Central memory CD8-positive, alpha-beta T cell (primary cell): ENCODE measurements around the gene RGN.

ENCODE experiments used
- ATAC-seq: fragments of 150-1000 bp; cut with Tn5 transposase; replicated peaks from 2 replicates; pipeline ENCODE4 v1.10.0; 2022; ENCODE audit warnings: mild to moderate bottlenecking, moderate FRiP score, moderate number of reproducible peaks; ENCODE audit not compliant: poor library complexity, severe bottlenecking; ENCODE audit errors: extremely low read depth
- DNase-seq, 2 donors: peaks; one replicate each; pipeline ENCODE4 v3.0.0; 2021; ENCODE audit warnings: low spot score in 2 of 2
- H3K27ac Mint-ChIP-seq: one replicate; pipeline ENCODE4 v1.8.0; 2022; ENCODE audit warnings: low read depth, mild to moderate bottlenecking, moderate library complexity, mixed read lengths
- H3K27me3 Mint-ChIP-seq: one replicate; pipeline ENCODE4 v1.8.0; 2022; ENCODE audit warnings: mixed read lengths
- H3K36me3 Mint-ChIP-seq: one replicate; pipeline ENCODE4 v1.8.0; 2022; ENCODE audit warnings: mild to moderate bottlenecking, moderate library complexity, mixed read lengths; ENCODE audit not compliant: insufficient read depth
- H3K4me1 Mint-ChIP-seq: one replicate; pipeline ENCODE4 v1.8.0; 2022; ENCODE audit warnings: mixed read lengths
- H3K4me3 Mint-ChIP-seq: one replicate; pipeline ENCODE4 v1.8.0; 2022; ENCODE audit warnings: mild to moderate bottlenecking, moderate library complexity, mixed read lengths
- H3K9me3 Mint-ChIP-seq: one replicate; pipeline ENCODE4 v1.8.0; 2022; ENCODE audit warnings: mixed read lengths

The RGN gene

GRCh38 chrX:47078129-47079043 lies at the start of gene RGN:
Gene RGN, plus strand, starts transcription at chrX:47078443. Its CDS starts 2,702 bp downstream, at chrX:47081145.
- Mint-ChIP-seq H3K36me3 (no peaks in the 10 kb centered on the region), H3K27ac (no peak within 1 kb of the TSS), H3K4me3 (no peak within 1 kb of the TSS), H3K4me1 (no peaks in the 10 kb centered on the region), H3K27me3 (no peaks in the 10 kb centered on the region), H3K9me3 (no peaks in the 10 kb centered on the region)
- ATAC-seq (no peak), DNase-seq (no peak)

- H3K36me3 Mint-ChIP-seq, result no peaks in the 10 kb centered on the region
- H3K4me1 Mint-ChIP-seq, result no peaks in the 10 kb centered on the region
- no peaks in the 10 kb centered on the region for H3K9me3 Mint-ChIP-seq
- ATAC-seq, result no peak
- DNase-seq, result no peak
- no peak overlapping the region for H3K27ac Mint-ChIP-seq
- no peak overlapping the region for H3K4me3 Mint-ChIP-seq
- H3K27me3 Mint-ChIP-seq, result no peaks in the 10 kb centered on the region
Observed at GRCh38 chrX:47030339-47030738, 47.9 kb upstream of the RGN start.

GRCh38 chrX:47047989-47048388 lies 30.3 kb upstream of the RGN start:
- Mint-ChIP-seq H3K36me3 (no peaks in the 10 kb centered on the region), H3K4me1 (no peaks in the 10 kb centered on the region), H3K27me3 (peaks cover 13% of the 10 kb centered on the region), H3K9me3 (peaks cover 12% of the 10 kb centered on the region), H3K4me3 (no peak overlapping the region), H3K27ac (no peak overlapping the region)
- ATAC-seq, result no peak
- DNase-seq, result no peak

- no peak overlapping the region for H3K27ac Mint-ChIP-seq
- no peaks in the 10 kb centered on the region for H3K4me1 Mint-ChIP-seq
- no peaks in the 10 kb centered on the region for H3K36me3 Mint-ChIP-seq
- no peaks in the 10 kb centered on the region for H3K9me3 Mint-ChIP-seq
- no peak for DNase-seq
- no peak for ATAC-seq
- no peak overlapping the region for H3K4me3 Mint-ChIP-seq
- no peaks in the 10 kb centered on the region for H3K27me3 Mint-ChIP-seq
Observed at GRCh38 chrX:47059142-47059874, 18.9 kb upstream of the RGN start.

- Mint-ChIP-seq H3K4me1 (no peaks in the 10 kb centered on the region), H3K36me3 (no peaks in the 10 kb centered on the region), H3K4me3 (no peak overlapping the region), H3K27me3 (no peaks in the 10 kb centered on the region), H3K9me3 (no peaks in the 10 kb centered on the region), H3K27ac (peak overlapping the region; percentile 39)
- no peak for ATAC-seq
- no peak for DNase-seq
Observed at GRCh38 chrX:47060708-47061107, 17.5 kb upstream of the RGN start.

GRCh38 chrX:47061238-47061919 lies 16.9 kb upstream of the RGN start:
- no peak overlapping the region for H3K27ac Mint-ChIP-seq
- no peaks in the 10 kb centered on the region for H3K27me3 Mint-ChIP-seq
- H3K36me3 Mint-ChIP-seq, result no peaks in the 10 kb centered on the region
- DNase-seq (no peak), ATAC-seq (no peak)
- no peaks in the 10 kb centered on the region for H3K9me3 Mint-ChIP-seq
- H3K4me3 Mint-ChIP-seq, result no peak overlapping the region
- no peaks in the 10 kb centered on the region for H3K4me1 Mint-ChIP-seq

GRCh38 chrX:47063179-47063578 lies 15.1 kb upstream of the RGN start:
- Mint-ChIP-seq H3K27ac (no peak overlapping the region), H3K36me3 (peaks cover 2% of the 10 kb centered on the region), H3K9me3 (no peaks in the 10 kb centered on the region), H3K4me1 (no peaks in the 10 kb centered on the region), H3K27me3 (no peaks in the 10 kb centered on the region), H3K4me3 (no peak overlapping the region)
- DNase-seq (no peak), ATAC-seq (no peak)

- peaks cover 2% of the 10 kb centered on the region for H3K36me3 Mint-ChIP-seq
- H3K9me3 Mint-ChIP-seq, result no peaks in the 10 kb centered on the region
- no peak overlapping the region for H3K27ac Mint-ChIP-seq
- H3K4me3 Mint-ChIP-seq, result no peak overlapping the region
- no peak for DNase-seq
- no peaks in the 10 kb centered on the region for H3K4me1 Mint-ChIP-seq
- no peak for ATAC-seq
- no peaks in the 10 kb centered on the region for H3K27me3 Mint-ChIP-seq
Observed at GRCh38 chrX:47068214-47068613, 10.0 kb upstream of the RGN start.

GRCh38 chrX:47068720-47069119 lies 9.5 kb upstream of the RGN start:
- Mint-ChIP-seq H3K27ac (no peak overlapping the region), H3K9me3 (no peaks in the 10 kb centered on the region), H3K4me3 (no peak overlapping the region), H3K27me3 (no peaks in the 10 kb centered on the region), H3K36me3 (peaks cover 2% of the 10 kb centered on the region), H3K4me1 (no peaks in the 10 kb centered on the region)
- no peak for ATAC-seq
- no peak for DNase-seq

- no peaks in the 10 kb centered on the region for H3K9me3 Mint-ChIP-seq
- no peaks in the 10 kb centered on the region for H3K4me1 Mint-ChIP-seq
- ATAC-seq (no peak), DNase-seq (no peak)
- H3K36me3 Mint-ChIP-seq, result no peaks in the 10 kb centered on the region
- no peaks in the 10 kb centered on the region for H3K27me3 Mint-ChIP-seq
- no peak overlapping the region for H3K4me3 Mint-ChIP-seq
- no peak overlapping the region for H3K27ac Mint-ChIP-seq
Observed at GRCh38 chrX:47080215-47080914, 2.1 kb downstream of the RGN start.

- no peaks in the 10 kb centered on the region for H3K4me1 Mint-ChIP-seq
- DNase-seq (no peak), ATAC-seq (no peak)
- H3K4me3 Mint-ChIP-seq, result no peak overlapping the region
- no peaks in the 10 kb centered on the region for H3K36me3 Mint-ChIP-seq
- no peaks in the 10 kb centered on the region for H3K9me3 Mint-ChIP-seq
- H3K27ac Mint-ChIP-seq, result no peak overlapping the region
- no peaks in the 10 kb centered on the region for H3K27me3 Mint-ChIP-seq
Observed at GRCh38 chrX:47080915-47081236, 2.6 kb downstream of the RGN start.

GRCh38 chrX:47091149-47091775 lies 13.0 kb downstream of the RGN start:
- peaks cover 2% of the 10 kb centered on the region for H3K36me3 Mint-ChIP-seq
- H3K9me3 Mint-ChIP-seq, result no peaks in the 10 kb centered on the region
- H3K27me3 Mint-ChIP-seq, result no peaks in the 10 kb centered on the region
- no peak overlapping the region for H3K4me3 Mint-ChIP-seq
- DNase-seq (no peak), ATAC-seq (no peak)
- peaks cover 7% of the 10 kb centered on the region for H3K4me1 Mint-ChIP-seq
- peak overlapping the region; percentile 42 for H3K27ac Mint-ChIP-seq
